GM13977 (cell line): ENCODE results near the gene RGP1.

Experiments
- DNase-seq: peaks from one replicate; pipeline ENCODE4 v3.0.0; 2012; ENCODE audit warnings: low spot score
- CTCF ChIP-seq: IDR thresholded peaks from 2 replicates; pipeline ENCODE4 v1.5.1; 2012; ENCODE audit warnings: mild to moderate bottlenecking, control low read depth; ENCODE audit not compliant: insufficient read depth; ENCODE audit errors: extremely low read depth, missing control alignments
- in situ Hi-C: fragments of 300-500 bp; cut with MboI; formaldehyde crosslinking; loops from one replicate; pipeline ENCODE4 v1.12.0; 2022; ENCODE audit warnings: low sequenced_read_pairs, low pct_unique_long_range_greater_than_20kb, mixed read lengths, inconsistent platforms; ENCODE audit not compliant: unreplicated experiment

RGP1 gene

GRCh38 chr9:35763181-35763580 is 14.1 kb downstream of the RGP1 start:
- no peak for DNase-seq
- in situ Hi-C loops, result no loop called here
- no peak for TF ChIP-seq CTCF

GRCh38 chr9:35763803-35764202 is 14.7 kb downstream of the RGP1 start:
- no peak for DNase-seq
- TF ChIP-seq CTCF, result no peak
- in situ Hi-C loops, result no loop called here

GRCh38 chr9:35766997-35767396 is 17.9 kb downstream of the RGP1 start:
- no peak for DNase-seq
- in situ Hi-C loops, result no loop called here
- TF ChIP-seq CTCF, result no peak

GRCh38 chr9:35767458-35767857 is 18.4 kb downstream of the RGP1 start:
- in situ Hi-C loops, result no loop called here
- no peak for TF ChIP-seq CTCF
- DNase-seq, result no peak

GRCh38 chr9:35769763-35770162 is 20.7 kb downstream of the RGP1 start:
- no peak for DNase-seq
- no peak for TF ChIP-seq CTCF
- in situ Hi-C loops, result no loop called here

GRCh38 chr9:35771075-35771433 is 22.0 kb downstream of the RGP1 start:
- in situ Hi-C loops, result no loop called here
- TF ChIP-seq CTCF, result no peak
- DNase-seq, result no peak

GRCh38 chr9:35771534-35771933 is 22.4 kb downstream of the RGP1 start:
- in situ Hi-C loops, result no loop called here
- DNase-seq, result no peak
- no peak for TF ChIP-seq CTCF
